Posterior vena cava (tissue), 2 donors: ENCODE measurements around the gene RAB13. TPM values are rescaled to one million over a fixed set of nuclear protein-coding genes. Genes with fewer than 3 reads are reported as not detected.
A peak's percentile ranks its signal among the peaks of the same experiment; 100 is the strongest.

Experiments used
- DNase-seq: peaks from one replicate; pipeline ENCODE4 v3.0.0-alpha.2; 2020; ENCODE audit warnings: low spot score
- intact Hi-C, 2 donors: fragments of 100-400 bp; cut with DNase I; formaldehyde crosslinking; loops; one replicate each; pipeline versions ENCODE4 v1.14.1 to v1.14.2; 2022 to 2023
- total RNA-seq, 2 donors: library from RNA; stranded (reverse); fragmentation: NEBNext Ultra II Directional; extraction: Animal tissue kit (Norgen Biotek cat#: 25700); gene quantifications; one replicate each; pipeline ENCODE4 v1.2.1, GENCODE V29; 2021
- donor health status: DM: yes; HTN: yes; CAD: no.
- donor health status: DM: yes; HTN: yes; CAD: no.

Gene RAB13
- total RNA-seq, 2 donors from 2014 or later = 144 to 149 TPM

DNA sequence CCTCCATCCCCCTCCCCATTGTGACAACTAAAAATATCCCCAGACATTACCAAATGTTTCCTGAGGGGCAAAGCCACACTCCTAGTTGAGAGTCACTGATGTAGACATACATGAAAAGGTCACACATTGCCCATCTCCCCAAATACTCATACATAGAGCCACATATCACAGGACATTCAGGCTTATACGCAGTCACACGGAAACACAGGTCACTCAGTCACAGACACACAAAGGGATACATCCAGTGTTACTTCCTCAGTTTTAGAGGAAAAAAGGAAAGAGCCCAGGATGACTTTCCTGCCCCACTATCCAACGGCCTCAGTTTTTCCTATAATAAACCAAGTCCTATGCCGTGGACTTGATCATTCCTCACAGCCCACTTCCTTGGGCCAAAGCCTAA, 24.7 kb downstream of the RAB13 start:
- DNase-seq = no peak
- intact Hi-C loops = no loop called here

- intact Hi-C loops = no loop called here
- DNase-seq = no peak
These were observed 25.9 kb downstream of the RAB13 start for GRCh38 chr1:153960206-153960605.

- no peak for DNase-seq
- intact Hi-C loops = no loop called here
These were observed 26.7 kb downstream of the RAB13 start for GRCh38 chr1:153959454-153959853.

DNA sequence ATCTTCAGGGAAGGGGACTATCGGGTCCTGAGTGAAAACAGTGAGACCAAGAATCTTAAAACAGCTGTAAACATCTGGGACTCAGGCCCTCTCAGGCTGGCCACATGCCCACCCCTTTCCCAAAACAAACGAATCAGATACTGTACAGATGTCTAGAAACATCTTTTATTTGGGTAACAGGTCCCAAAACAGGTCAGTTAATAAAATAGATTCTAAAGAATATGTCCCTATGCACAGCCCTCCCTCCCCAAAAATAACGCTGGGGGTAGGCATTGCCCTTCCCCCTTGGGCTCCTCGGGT, 27.2 kb downstream of the RAB13 start:
- DNase-seq = no peak

DNA sequence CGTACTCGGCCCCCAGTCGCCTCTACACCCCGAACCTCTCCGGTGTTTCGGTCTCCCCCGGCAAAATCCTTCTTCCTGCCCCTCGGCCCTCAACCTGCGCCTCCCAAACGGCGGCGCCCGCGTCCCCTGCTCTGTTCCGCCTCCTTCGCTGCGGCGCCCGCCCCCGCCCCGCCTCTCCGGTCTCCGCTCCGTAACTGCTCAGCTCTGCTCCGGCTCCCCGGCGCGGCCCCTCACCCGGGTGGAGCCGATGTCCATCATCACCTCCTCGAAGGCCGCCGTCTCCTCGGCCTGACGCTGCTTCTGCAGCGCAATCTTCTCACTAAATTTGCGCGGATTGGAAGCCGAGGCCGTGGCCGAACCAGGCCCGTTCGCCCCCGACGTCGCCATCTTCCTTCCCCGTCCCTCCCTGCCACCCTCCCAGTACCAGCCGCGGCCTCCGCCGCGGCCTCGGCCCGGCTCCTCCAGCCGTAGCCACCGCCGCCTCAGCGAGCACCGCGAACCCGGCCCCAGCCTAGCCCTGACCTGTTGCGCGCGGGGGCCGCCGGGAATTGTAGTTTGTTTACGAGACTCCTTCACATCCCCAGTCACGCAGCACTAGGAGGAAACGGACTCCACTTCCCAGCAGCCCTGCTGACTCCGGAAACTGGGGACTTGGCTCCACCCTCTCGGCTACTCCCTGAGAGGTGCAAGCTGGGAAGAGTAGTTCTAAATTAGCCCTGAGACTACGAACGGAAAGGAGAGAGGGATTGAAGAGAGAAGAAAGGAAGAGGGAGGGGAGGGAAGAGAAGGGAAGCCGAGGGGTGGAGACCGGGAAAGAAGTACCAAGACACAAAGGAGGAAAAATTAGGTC, 27.8 kb downstream of the RAB13 start, which contains the start of gene CRTC2:
CRTC2 (minus strand) TSS at position 502 of the 850 bp plus-strand sequence; CDS start at position 387, 115 bp downstream.
- intact Hi-C loops = no loop called here
- DNase-seq = peak; percentile 100

More for the DNA sequence above, 27.2 kb downstream of the RAB13 start:
- intact Hi-C loops = no loop called here

GRCh38 chr1:153957744-153958110, 28.4 kb downstream of the RAB13 start:
- intact Hi-C loops = no loop called here
- DNase-seq = no peak

- intact Hi-C loops = no loop called here
These were observed 29.0 kb downstream of the RAB13 start for GRCh38 chr1:153956997-153957715.

GRCh38 chr1:153954826-153955225, 31.3 kb downstream of the RAB13 start:
- intact Hi-C loops = no loop called here

More at GRCh38 chr1:153956997-153957715, 29.0 kb downstream of the RAB13 start:
- no peak for DNase-seq

DNA sequence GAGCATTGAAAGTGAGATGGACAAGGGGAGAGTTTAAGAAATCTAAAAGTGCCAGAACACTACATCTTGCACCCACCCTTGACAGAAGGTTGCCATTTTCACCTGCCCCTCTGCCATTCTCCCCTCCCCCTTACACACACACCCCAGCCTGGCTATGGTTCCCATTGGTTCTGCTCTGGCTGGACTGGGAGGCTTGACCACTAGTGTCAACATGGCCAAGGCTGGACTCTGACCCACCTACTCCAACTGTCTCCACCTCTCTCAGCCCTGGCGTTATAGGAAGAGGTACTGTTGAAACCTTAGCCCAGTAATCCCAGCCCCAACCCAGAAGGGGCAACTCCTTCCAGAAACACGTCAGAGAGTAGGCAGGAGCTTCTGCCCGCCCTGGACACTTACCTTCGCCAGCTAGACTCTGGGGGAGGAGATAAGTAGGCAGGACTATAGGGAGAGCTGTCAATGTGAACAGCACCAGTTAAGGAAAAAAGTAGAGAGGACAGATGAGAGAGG, 32.2 kb downstream of the RAB13 start:
- no peak for DNase-seq
- intact Hi-C loops = no loop called here

More at GRCh38 chr1:153954826-153955225, 31.3 kb downstream of the RAB13 start:
- no peak for DNase-seq

DNA sequence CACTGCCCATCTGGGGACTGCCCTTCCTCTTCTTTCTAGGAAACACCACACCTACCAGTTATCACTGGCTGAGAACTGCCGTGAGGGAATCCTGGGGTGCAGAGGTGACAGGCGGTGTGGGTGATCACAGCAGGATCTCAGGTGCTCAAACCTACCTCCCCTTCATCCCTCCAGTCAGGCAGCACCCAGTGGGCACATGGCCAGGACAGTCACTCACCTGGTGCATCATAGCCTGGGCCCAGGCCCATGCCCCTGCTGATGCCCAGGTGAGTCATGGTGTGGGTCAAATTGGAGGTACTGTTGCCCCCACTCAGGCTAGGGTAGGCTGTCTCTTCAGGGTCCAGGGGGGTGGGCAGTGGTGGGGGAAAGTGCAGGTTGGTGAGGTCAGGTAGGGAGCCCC, 34.3 kb downstream of the RAB13 start:
- intact Hi-C loops = no loop called here
- no peak for DNase-seq

DNA sequence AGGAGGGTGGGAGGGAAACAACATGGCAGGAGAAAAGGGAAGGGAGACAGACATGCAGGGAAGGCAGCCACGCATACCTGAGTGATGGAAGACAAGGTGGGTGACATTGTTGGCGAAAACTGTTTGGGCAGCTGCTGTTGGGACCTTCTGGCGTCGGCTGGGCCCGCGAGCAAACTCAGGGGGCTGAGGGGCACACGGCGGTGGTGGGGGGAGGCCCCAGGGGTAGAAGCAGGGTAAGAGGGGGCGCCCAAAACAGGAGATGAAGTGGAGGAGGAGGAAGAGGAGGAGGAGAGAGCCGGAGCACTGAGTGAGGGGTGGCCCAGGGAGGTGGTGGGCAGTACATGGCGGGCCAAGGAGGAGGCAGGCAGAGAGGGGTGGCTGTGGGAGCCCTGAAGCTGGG, 35.0 kb downstream of the RAB13 start:
- intact Hi-C loops = no loop called here
- DNase-seq = no peak

DNA sequence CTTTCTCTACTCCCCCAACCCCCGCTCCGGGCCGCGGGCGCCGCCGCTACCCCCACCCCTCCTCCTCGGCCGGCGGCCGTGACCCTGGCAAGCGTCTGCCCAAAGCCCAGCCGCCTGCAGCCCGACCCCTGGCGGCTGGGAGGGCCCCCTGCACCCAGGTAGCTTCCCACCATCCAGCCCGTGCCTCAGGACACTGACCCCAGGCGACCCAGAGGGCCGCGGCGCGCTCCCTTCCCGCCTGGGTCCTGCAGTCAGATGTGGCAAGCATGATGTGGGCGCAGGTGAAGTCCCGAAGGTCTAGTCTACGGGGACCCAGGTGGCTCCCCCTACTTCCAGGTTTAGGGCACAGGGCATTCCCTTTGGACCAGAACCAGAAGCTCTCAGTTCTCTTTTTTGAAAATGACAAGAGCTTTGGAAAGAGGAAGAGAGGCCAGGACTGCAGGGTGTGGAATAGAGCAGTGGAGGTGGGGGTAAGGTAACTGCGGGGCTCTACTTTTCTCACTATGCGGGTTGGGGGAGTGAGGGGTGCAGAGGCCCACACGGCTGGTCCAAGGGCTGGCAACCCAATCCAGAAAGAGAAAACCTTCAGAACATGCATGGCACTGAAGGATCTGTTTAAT, 39.4 kb downstream of the RAB13 start, which contains the start of gene DENND4B:
DENND4B (minus strand) TSS at position 97 of the 620 bp plus-strand sequence. CDS start 2,344 bp downstream, outside the sequence.
- peak; percentile 95 for DNase-seq
- intact Hi-C loops = loop anchor here in 1 of 2 donors (10.0 kb wide), 1 partner anchor 152 kb away; no protein-coding TSS in a partner anchor

DNA sequence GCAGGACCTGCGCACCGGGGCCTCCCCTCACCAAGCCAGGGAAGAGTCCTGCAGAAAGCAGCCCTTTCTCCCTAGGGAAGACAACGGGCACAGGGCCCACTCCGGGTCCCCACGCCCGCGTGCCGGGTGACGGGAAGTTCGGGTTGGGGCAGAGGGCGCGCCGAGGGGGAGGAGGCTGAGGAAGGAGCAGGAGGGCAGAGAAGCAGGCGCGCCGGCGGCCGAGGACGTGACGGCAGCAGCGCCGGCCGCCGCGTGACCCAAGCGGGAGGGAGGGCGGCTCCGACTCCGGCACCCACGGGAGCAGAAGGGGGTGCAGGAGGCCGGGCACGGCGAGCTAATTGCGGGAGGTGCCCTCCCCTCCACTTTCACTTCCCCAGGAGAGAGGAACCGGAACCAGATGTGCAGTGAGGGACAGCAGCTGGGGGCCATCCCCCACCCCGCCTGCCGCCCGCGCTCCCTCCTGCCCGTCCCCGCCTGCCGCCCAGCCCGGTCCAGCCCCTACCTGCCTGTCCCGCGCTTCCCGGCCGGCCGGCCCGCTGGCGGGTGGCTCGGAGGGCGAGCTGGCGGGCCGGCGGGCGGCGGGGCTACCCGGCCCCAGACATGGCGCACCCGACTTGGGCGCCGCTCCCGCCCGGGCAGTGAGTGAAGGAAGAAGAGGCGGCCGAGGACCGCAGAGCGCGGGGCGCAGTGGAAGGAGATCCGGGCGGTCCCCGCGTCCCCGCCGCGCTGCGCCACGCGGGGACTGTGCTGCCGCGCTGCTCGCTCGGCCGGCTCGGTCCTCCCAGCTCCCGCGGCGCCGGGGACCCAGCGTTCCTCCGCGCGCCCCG, 40.1 kb downstream of the RAB13 start:
- intact Hi-C loops = loop anchor here in 1 of 2 donors (10.0 kb wide), 1 partner anchor 151 kb away; no protein-coding TSS in a partner anchor

GRCh38 chr1:153945131-153945794, 40.9 kb downstream of the RAB13 start:
- peak; percentile 92 for DNase-seq
- intact Hi-C loops = loop anchor here in 1 of 2 donors (10.0 kb wide), 1 partner anchor 150 kb away; no protein-coding TSS in a partner anchor

More for the DNA sequence above, 40.1 kb downstream of the RAB13 start:
- DNase-seq = peak; percentile 97

- intact Hi-C loops = loop anchor here in 1 of 2 donors (10.0 kb wide), 1 partner anchor 150 kb away; no protein-coding TSS in a partner anchor
- DNase-seq = peak; percentile 70
These were observed 41.4 kb downstream of the RAB13 start for GRCh38 chr1:153944827-153945117.

DNA sequence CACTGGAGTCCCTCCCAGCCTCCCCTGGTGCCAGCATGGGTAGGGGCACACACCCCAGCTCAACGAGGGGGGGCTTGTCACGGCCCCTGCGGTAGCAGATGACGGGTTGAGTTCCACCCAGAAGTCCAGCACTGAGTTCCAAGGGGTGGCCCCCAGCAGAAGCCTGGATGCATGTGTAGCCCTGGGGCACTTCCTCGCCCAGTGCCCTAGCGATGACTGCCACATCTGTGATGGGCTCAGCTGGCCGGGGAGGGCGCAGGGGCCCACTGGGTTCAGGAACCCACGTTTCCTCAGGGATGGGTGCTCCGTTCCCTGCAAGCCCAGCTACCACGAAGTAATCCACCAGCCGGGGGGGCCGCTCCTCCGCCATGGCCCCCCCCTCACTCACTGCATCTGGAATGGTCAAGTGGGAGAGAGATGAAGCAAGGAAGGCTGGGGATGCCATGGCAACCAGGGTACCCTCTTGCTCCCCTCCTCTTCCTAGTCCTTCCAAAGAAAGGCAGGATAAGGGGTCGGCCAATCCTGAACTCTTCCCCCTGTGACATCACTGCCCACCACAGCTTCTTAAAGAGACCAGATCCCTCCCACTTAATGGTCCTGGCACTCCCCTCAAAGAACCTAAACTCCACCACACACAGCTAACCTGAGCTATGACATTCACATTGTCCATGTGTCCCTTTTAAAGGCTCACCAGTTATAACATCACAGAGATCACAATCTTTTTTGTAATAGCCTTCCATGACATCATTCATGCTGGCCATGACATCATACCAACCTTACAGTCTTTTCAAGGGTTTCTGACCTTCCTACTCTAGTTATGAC, 41.9 kb downstream of the RAB13 start:
- intact Hi-C loops = loop anchor here in 1 of 2 donors (10.0 kb wide), 1 partner anchor 149 kb away; no protein-coding TSS in a partner anchor

More for the DNA sequence above, 41.9 kb downstream of the RAB13 start:
- peak; percentile 85 for DNase-seq
